ENCODE data around the gene MYLK.

MYLK gene

GRCh38 chr3:123750209-123750608, 133.9 kb downstream of the MYLK start:
- no peaks in the 10 kb centered on the region for H3K79me2 ChIP-seq (ENCODE audit: insufficient read depth, low read depth)
- H2AFZ ChIP-seq (ENCODE audit: low read depth): no peak overlapping the region
- H3K4me3 ChIP-seq (IDR thresholded peaks at IDR 0.05; ENCODE audit: insufficient read depth, low read depth, low read length): no peak overlapping the region
- peaks cover 3% of the 10 kb centered on the region for H3K4me1 ChIP-seq (ENCODE audit: low read depth, poor library complexity, severe bottlenecking)
- no peak overlapping the region for H3K9ac ChIP-seq
- no peak overlapping the region for H3K27ac ChIP-seq
- TF ChIP-seq, protein P1, sequence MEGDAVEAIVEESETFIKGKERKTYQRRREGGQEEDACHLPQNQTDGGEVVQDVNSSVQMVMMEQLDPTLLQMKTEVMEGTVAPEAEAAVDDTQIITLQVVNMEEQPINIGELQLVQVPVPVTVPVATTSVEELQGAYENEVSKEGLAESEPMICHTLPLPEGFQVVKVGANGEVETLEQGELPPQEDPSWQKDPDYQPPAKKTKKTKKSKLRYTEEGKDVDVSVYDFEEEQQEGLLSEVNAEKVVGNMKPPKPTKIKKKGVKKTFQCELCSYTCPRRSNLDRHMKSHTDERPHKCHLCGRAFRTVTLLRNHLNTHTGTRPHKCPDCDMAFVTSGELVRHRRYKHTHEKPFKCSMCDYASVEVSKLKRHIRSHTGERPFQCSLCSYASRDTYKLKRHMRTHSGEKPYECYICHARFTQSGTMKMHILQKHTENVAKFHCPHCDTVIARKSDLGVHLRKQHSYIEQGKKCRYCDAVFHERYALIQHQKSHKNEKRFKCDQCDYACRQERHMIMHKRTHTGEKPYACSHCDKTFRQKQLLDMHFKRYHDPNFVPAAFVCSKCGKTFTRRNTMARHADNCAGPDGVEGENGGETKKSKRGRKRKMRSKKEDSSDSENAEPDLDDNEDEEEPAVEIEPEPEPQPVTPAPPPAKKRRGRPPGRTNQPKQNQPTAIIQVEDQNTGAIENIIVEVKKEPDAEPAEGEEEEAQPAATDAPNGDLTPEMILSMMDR (conservative IDR thresholded peaks at IDR 0.05; ENCODE audit: low read depth, low read length): no peak
- no peak overlapping the region for H3K4me2 ChIP-seq
- H4K20me1 ChIP-seq (ENCODE audit: insufficient read depth): no peaks in the 10 kb centered on the region
- no peaks in the 10 kb centered on the region for H3K36me3 ChIP-seq (ENCODE audit: insufficient read depth)
- no peaks in the 10 kb centered on the region for H3K27me3 ChIP-seq (ENCODE audit: insufficient read depth, low read depth)

DNA sequence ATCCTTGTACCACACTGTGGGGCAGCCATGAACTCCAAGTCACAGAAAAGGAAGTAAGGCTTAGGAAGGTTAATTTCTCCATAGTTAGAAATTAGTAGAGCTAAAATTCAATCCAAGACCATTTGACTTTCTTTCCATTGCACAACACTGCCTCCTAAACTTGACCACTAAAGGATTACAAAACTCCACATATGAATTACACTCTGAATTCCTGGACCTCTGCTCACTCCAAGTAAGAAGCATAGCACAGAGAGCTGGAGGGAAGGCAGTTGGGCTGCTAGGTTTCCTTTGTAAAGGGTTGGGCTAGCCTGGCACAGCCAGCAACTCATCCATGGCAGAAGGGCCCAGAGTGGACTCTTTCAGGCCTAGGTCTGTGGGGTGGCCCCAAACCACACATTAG, 134.4 kb downstream of the MYLK start:
- no peaks in the 10 kb centered on the region for H3K36me3 ChIP-seq (ENCODE audit: insufficient read depth)
- H3K4me2 ChIP-seq: no peak overlapping the region
- H3K27me3 ChIP-seq (ENCODE audit: insufficient read depth, low read depth): no peaks in the 10 kb centered on the region
- H3K27ac ChIP-seq: no peak overlapping the region
- no peak overlapping the region for H3K9ac ChIP-seq
- H3K79me2 ChIP-seq (ENCODE audit: insufficient read depth, low read depth): no peaks in the 10 kb centered on the region
- no peaks in the 10 kb centered on the region for H4K20me1 ChIP-seq (ENCODE audit: insufficient read depth)
- TF ChIP-seq, protein P1 (conservative IDR thresholded peaks at IDR 0.05; ENCODE audit: low read depth, low read length): no peak
- no peaks in the 10 kb centered on the region for H3K4me1 ChIP-seq (ENCODE audit: low read depth, poor library complexity, severe bottlenecking)
- no peak overlapping the region for H2AFZ ChIP-seq (ENCODE audit: low read depth)
- H3K4me3 ChIP-seq (IDR thresholded peaks at IDR 0.05; ENCODE audit: insufficient read depth, low read depth, low read length): no peak overlapping the region

DNA sequence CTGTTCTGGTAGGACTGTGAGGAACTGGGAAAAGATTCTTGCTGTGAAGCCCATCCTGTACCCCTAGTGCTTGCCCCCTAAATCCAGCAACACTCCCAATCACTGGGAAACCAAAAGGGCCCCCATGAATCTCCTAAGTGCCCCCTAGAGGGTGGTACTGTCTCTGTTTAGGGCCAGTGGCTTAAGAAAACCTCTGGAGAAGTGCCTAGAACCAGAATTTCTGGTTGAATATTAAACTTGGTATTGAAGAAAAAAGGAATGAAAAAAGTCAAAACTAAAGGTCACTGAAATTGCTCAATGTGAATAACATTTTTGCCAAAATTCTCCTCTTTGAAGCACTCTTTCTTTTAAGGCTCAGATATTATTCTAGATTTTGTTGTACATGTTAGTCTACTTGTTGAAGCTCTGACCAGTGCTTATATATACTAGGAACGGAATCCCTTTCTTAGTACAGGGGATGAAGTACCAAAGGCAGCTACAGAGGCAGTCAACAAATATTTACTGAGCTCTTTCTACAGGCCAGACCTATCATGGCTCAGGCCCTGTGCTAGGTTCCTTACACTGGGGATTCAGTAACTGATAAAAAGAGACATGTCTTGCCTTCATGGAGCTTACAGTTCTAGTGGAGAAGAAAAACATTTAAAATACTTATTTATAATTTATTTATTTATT, 138.8 kb downstream of the MYLK start:
- H3K36me3 ChIP-seq (ENCODE audit: insufficient read depth): no peaks in the 10 kb centered on the region
- no peak overlapping the region for H3K27ac ChIP-seq
- no peaks in the 10 kb centered on the region for H3K4me1 ChIP-seq (ENCODE audit: low read depth, poor library complexity, severe bottlenecking)
- no peak overlapping the region for H3K9ac ChIP-seq
- no peaks in the 10 kb centered on the region for H3K79me2 ChIP-seq (ENCODE audit: insufficient read depth, low read depth)
- no peak overlapping the region for H3K4me2 ChIP-seq
- no peaks in the 10 kb centered on the region for H4K20me1 ChIP-seq (ENCODE audit: insufficient read depth)
- no peak overlapping the region for H3K4me3 ChIP-seq (IDR thresholded peaks at IDR 0.05; ENCODE audit: insufficient read depth, low read depth, low read length)
- no peaks in the 10 kb centered on the region for H3K27me3 ChIP-seq (ENCODE audit: insufficient read depth, low read depth)
- H2AFZ ChIP-seq (ENCODE audit: low read depth): no peak overlapping the region
- TF ChIP-seq, protein P1 (conservative IDR thresholded peaks at IDR 0.05; ENCODE audit: low read depth, low read length): peak; percentile 31; the same call in 1 of the 2 replicates

DNA sequence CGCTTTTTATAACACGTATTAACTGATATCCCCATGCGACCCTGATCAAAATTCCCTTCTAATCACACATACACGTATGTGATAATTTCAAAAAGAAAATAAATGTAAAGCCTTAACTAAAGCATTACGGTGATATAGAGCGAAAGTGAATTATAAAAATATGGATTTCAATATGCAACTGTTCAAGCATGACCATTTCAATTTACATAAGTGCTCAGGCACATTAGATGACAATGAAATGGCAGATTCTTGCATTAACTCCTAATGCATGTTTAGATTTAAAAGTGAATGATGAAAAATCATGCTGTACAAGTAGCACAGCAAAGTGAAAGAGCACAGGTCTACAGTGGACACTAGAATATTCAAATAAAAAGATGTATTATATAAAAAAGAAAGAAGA, 140.1 kb downstream of the MYLK start:
- TF ChIP-seq, protein P1 (conservative IDR thresholded peaks at IDR 0.05; ENCODE audit: low read depth, low read length): no peak
- Histone ChIP-seq H3K9ac (no peak overlapping the region), H3K27ac (no peak overlapping the region), H3K27me3 (ENCODE audit: insufficient read depth, low read depth) (no peaks in the 10 kb centered on the region), H3K4me2 (no peak overlapping the region), H3K36me3 (ENCODE audit: insufficient read depth) (no peaks in the 10 kb centered on the region), H3K4me3 (IDR thresholded peaks at IDR 0.05; ENCODE audit: insufficient read depth, low read depth, low read length) (no peak overlapping the region), H3K4me1 (ENCODE audit: low read depth, poor library complexity, severe bottlenecking) (no peaks in the 10 kb centered on the region), H3K79me2 (ENCODE audit: insufficient read depth, low read depth) (no peaks in the 10 kb centered on the region), H4K20me1 (ENCODE audit: insufficient read depth) (no peaks in the 10 kb centered on the region), H2AFZ (ENCODE audit: low read depth) (no peak overlapping the region)
